Activated naive CD8-positive, alpha-beta T cell treated with anti-CD3 and anti-CD28 coated beads, Interleukin-2, amount 50 U/mL, for 16 hours (primary cell): ENCODE data around the gene CACNG6.
"Not testable (repeated sequence)": the region's sequence is repeated elsewhere in the genome, so short reads cannot be mapped to it uniquely, and the experiment has no call there.

ENCODE experiments used
- DNase-seq: peaks from one replicate; pipeline ENCODE4 v3.0.0-alpha.2; 2020; ENCODE audit warnings: low read depth, low spot score

CACNG6 gene

GRCh38 chr19:53991224-53992113 is at the start of gene CACNG6:
CACNG6 (plus strand) TSS chr19:53991637; CDS start chr19:53992878, 1,241 bp downstream.
- DNase-seq, result no peak

- DNase-seq, result no peak
These were observed 49.2 kb upstream of the CACNG6 start for GRCh38 chr19:53942001-53942786.

- DNase-seq, result no peak
These were observed 47.0 kb upstream of the CACNG6 start for GRCh38 chr19:53944416-53944815.

- no peak for DNase-seq
These were observed 46.5 kb upstream of the CACNG6 start for GRCh38 chr19:53944933-53945332.

GRCh38 chr19:53945441-53945840 is 46.0 kb upstream of the CACNG6 start:
- DNase-seq, result no peak

- DNase-seq, result no peak
These were observed 45.4 kb upstream of the CACNG6 start for GRCh38 chr19:53945998-53946397.

- no peak for DNase-seq
These were observed 43.8 kb upstream of the CACNG6 start for GRCh38 chr19:53947624-53948023.

- not testable (repeated sequence) for DNase-seq
These were observed 42.8 kb upstream of the CACNG6 start for GRCh38 chr19:53948611-53949010.

- no peak for DNase-seq
These were observed 40.0 kb upstream of the CACNG6 start for GRCh38 chr19:53951436-53951835.

- no peak for DNase-seq
These were observed 39.5 kb upstream of the CACNG6 start for GRCh38 chr19:53951947-53952346.

- DNase-seq, result no peak
These were observed 38.1 kb upstream of the CACNG6 start for GRCh38 chr19:53953383-53953782.

GRCh38 chr19:53957448-53958167 is 33.8 kb upstream of the CACNG6 start:
- DNase-seq, result no peak

- DNase-seq, result no peak
These were observed 33.3 kb upstream of the CACNG6 start for GRCh38 chr19:53958168-53958571.

- no peak for DNase-seq
These were observed 32.3 kb upstream of the CACNG6 start for GRCh38 chr19:53958823-53959757.

GRCh38 chr19:53960187-53960586 is 31.2 kb upstream of the CACNG6 start:
- DNase-seq, result no peak

GRCh38 chr19:53960886-53961285 is 30.6 kb upstream of the CACNG6 start:
- no peak for DNase-seq

GRCh38 chr19:53961523-53962356 is 29.7 kb upstream of the CACNG6 start:
- no peak for DNase-seq

- DNase-seq, result no peak
These were observed 28.5 kb upstream of the CACNG6 start, which contains the start of gene CACNG8 for GRCh38 chr19:53962887-53963431. CACNG8 (plus strand) TSS chr19:53962937.

GRCh38 chr19:53965091-53965490 is 26.3 kb upstream of the CACNG6 start:
- DNase-seq, result no peak

GRCh38 chr19:53966931-53967330 is 24.5 kb upstream of the CACNG6 start:
- no peak for DNase-seq
